Glutamatergic neuron (in vitro differentiated cells): ENCODE data around the gene IL17RD. TPM values are rescaled to one million over a fixed set of nuclear protein-coding genes. Genes with fewer than 3 reads are reported as not detected.

Experiments
- DNase-seq: peaks from one replicate; pipeline ENCODE4 v3.0.0; 2022
- H3K27ac Mint-ChIP-seq: one replicate; pipeline ENCODE4 v1.8.0; 2020; ENCODE audit warnings: mild to moderate bottlenecking, mixed read lengths, inconsistent platforms; ENCODE audit not compliant: unreplicated experiment
- H3K27me3 Mint-ChIP-seq: one replicate; pipeline ENCODE4 v1.8.0; 2020; ENCODE audit warnings: mild to moderate bottlenecking, moderate library complexity, mixed read lengths, inconsistent platforms; ENCODE audit not compliant: unreplicated experiment
- H3K36me3 Mint-ChIP-seq: one replicate; pipeline ENCODE4 v1.8.0; 2020; ENCODE audit warnings: mild to moderate bottlenecking, mixed read lengths, inconsistent platforms; ENCODE audit not compliant: unreplicated experiment
- H3K4me1 Mint-ChIP-seq: one replicate; pipeline ENCODE4 v1.8.0; 2020; ENCODE audit warnings: mild to moderate bottlenecking, low read depth, mixed read lengths, inconsistent platforms; ENCODE audit not compliant: unreplicated experiment
- H3K4me3 Mint-ChIP-seq: one replicate; pipeline ENCODE4 v1.8.0; 2020; ENCODE audit warnings: mild to moderate bottlenecking, mixed read lengths, inconsistent platforms; ENCODE audit not compliant: unreplicated experiment
- H3K9me3 Mint-ChIP-seq: one replicate; pipeline ENCODE4 v1.8.0; 2020; ENCODE audit warnings: mild to moderate bottlenecking, moderate library complexity, mixed read lengths, inconsistent platforms; ENCODE audit not compliant: unreplicated experiment
- total RNA-seq: library from RNA; stranded (reverse); fragmentation: NEBNext Ultra II Directional; extraction: Animal tissue kit (Norgen Biotek cat#: 25700); gene quantifications from one replicate; pipeline ENCODE4 v1.2.1, GENCODE V29; 2021; ENCODE audit not compliant: unreplicated experiment
- TF ChIP-seq, protein P1 (sequence below): fragments of 200-600 bp; sonication (generic); IDR thresholded peaks from one replicate; pipeline ENCODE4 v1.5.0; 2021; ENCODE audit not compliant: partially characterized antibody, unreplicated experiment

IL17RD gene
- total RNA-seq, 1 donor from 2014 or later, result 31.1 TPM

DNA sequence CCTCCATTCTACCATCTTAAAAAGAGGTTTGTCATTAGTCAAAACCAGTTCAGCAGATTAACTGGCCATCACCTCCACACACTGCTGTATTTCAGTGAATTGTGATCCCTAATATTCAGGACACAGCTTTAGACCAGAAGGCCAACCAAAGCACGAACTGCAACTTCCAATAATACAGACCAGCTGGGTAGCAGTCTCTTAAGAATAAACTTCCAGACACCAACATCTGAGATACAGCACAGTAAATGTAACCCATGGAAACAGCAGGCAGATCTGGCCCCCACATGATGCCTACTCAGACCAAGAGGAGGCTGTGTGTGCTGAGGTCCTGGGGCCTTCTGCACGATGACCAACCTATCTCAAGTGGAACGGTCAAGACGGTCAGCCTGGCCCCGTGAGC lies 69.8 kb downstream of the IL17RD start:
- Mint-ChIP-seq H3K27ac (no peak overlapping the region), H3K9me3 (no peaks in the 10 kb centered on the region), H3K4me1 (peaks cover 8% of the 10 kb centered on the region), H3K27me3 (peaks cover 3% of the 10 kb centered on the region), H3K4me3 (no peak overlapping the region), H3K36me3 (no peaks in the 10 kb centered on the region)
- TF ChIP-seq, protein P1, sequence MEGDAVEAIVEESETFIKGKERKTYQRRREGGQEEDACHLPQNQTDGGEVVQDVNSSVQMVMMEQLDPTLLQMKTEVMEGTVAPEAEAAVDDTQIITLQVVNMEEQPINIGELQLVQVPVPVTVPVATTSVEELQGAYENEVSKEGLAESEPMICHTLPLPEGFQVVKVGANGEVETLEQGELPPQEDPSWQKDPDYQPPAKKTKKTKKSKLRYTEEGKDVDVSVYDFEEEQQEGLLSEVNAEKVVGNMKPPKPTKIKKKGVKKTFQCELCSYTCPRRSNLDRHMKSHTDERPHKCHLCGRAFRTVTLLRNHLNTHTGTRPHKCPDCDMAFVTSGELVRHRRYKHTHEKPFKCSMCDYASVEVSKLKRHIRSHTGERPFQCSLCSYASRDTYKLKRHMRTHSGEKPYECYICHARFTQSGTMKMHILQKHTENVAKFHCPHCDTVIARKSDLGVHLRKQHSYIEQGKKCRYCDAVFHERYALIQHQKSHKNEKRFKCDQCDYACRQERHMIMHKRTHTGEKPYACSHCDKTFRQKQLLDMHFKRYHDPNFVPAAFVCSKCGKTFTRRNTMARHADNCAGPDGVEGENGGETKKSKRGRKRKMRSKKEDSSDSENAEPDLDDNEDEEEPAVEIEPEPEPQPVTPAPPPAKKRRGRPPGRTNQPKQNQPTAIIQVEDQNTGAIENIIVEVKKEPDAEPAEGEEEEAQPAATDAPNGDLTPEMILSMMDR, result no peak
- DNase-seq, result no peak

DNA sequence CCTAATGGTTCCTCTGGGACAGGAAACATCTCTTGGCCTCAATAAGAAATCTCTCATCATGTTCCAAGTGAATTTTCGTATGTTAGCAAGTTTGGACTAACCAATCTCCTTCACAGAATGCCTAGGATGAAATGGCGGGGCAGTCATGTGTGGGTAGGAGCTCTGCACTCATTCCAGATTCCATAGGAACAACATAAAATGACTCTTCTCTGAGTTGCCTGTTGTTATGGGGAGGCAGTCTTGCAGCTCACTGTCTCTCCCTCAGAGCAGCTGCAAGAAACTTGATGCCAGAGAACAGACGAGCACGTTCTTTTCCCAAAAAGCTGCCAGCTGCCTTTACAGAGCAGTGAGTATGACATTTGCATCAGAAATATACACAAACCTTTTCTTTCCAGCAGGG lies 70.6 kb downstream of the IL17RD start:
- Mint-ChIP-seq H3K36me3 (no peaks in the 10 kb centered on the region), H3K27ac (no peak overlapping the region), H3K9me3 (no peaks in the 10 kb centered on the region)

DNA sequence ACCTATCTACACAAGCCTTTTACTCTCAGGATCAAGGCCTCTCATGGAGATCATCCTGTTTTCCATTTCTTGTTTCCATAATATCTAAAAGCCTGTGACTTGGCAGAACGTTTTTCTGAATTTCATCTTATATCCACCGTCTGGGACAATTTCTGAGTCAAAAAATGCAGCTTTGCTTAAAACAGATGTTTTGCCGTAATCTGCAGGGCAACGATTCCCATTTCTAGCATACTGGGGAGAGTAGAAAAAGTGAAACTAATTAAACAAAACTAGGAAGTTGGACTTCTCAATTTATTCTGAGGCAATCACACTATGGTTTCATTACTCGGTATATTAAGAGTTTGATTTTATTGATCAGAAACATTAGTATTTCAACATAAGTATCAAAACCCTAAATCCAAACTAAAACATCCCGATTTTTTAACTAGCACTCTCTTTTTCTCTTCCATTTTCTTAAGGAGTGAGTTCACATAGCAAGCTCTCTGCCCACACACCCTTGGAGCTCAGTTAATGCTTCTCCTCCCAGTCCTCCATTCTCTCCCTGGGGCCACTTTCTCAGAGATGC lies 71.1 kb downstream of the IL17RD start:
- H3K27me3 Mint-ChIP-seq, result peaks cover 3% of the 10 kb centered on the region
- H3K9me3 Mint-ChIP-seq, result no peaks in the 10 kb centered on the region
- no peak overlapping the region for H3K27ac Mint-ChIP-seq
- no peak for DNase-seq
- no peak overlapping the region for H3K4me3 Mint-ChIP-seq
- TF ChIP-seq, protein P1, result no peak
- no peaks in the 10 kb centered on the region for H3K36me3 Mint-ChIP-seq
- peaks cover 8% of the 10 kb centered on the region for H3K4me1 Mint-ChIP-seq

More for the DNA sequence above, 70.6 kb downstream of the IL17RD start:
- TF ChIP-seq, protein P1, result no peak
- H3K4me1 Mint-ChIP-seq, result peaks cover 8% of the 10 kb centered on the region
- peaks cover 3% of the 10 kb centered on the region for H3K27me3 Mint-ChIP-seq
- no peak for DNase-seq
- H3K4me3 Mint-ChIP-seq, result no peak overlapping the region

DNA sequence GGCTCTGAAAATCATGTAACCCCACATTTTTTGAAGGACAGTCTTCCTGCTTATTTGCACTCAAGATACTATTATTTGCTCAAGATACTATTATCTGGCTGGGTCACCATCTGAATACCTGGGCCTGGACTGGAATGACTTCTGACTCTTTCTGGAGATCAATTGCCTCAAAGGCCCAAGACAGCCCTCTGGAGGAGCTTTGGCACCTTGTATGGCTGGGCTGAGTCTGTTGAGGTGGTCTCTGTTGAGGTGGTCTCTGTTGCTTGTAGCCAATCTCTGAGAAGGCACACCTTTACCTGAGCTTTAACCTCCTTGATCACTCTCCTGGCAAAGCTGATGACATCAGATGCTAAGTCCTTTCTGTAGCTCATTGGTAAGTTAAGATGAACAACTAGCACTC lies 71.7 kb downstream of the IL17RD start:
- no peak overlapping the region for H3K27ac Mint-ChIP-seq
- H3K4me3 Mint-ChIP-seq, result no peak overlapping the region
- TF ChIP-seq, protein P1, result no peak
- peaks cover 8% of the 10 kb centered on the region for H3K4me1 Mint-ChIP-seq
- no peaks in the 10 kb centered on the region for H3K27me3 Mint-ChIP-seq
- H3K36me3 Mint-ChIP-seq, result peaks cover 3% of the 10 kb centered on the region
- no peak for DNase-seq
- H3K9me3 Mint-ChIP-seq, result no peaks in the 10 kb centered on the region

DNA sequence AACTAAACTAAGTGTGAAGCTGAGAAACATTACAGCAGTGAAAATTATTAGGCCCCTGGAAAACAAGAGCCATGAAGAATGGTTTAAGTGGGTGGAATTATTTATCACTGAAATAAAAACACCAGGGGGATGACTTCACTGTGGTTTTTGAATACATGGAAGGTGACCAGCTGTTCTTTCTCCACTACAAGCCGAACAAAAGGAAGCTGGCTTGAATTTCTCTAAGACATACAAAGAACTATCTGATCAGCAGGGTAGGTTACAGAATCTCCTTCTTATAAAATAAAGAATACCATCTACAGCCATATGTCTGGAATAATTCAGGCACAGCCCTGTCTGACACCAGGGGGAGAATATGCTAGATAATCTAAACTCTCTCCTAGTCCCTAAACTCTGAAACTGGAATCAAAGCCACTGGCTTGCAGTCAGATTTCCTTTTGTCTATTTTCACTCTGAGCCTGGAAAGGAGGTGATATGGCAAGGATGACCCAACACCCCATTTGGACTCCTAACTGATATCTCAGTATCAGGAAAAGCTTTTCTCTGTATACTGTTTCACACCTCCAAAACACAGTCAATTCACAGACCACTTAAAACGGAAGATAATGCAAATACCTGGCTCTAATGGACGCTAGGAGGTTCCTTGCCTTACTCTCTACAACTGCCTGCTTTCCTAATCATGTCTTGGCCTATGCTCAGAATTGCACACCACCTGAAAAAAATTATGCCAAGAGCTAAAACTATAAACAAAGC lies 73.5 kb downstream of the IL17RD start:
- TF ChIP-seq, protein P1, result no peak
- H3K36me3 Mint-ChIP-seq, result peaks cover 4% of the 10 kb centered on the region
- H3K9me3 Mint-ChIP-seq, result no peaks in the 10 kb centered on the region
- no peak overlapping the region for H3K4me3 Mint-ChIP-seq
- H3K27me3 Mint-ChIP-seq, result no peaks in the 10 kb centered on the region
- no peak overlapping the region for H3K27ac Mint-ChIP-seq
- H3K4me1 Mint-ChIP-seq, result peaks cover 8% of the 10 kb centered on the region
- DNase-seq, result no peak
